ENCODE data around the gene ADAMTS8. TPM values are rescaled to one million over a fixed set of nuclear protein-coding genes. Genes with fewer than 3 reads are reported as not detected.

The ADAMTS8 gene
- total RNA-seq, 1 donor = 2.6 TPM

- DNase-seq (ENCODE audit: low read depth) = peak; percentile 90
- TF ChIP-seq CTCF (IDR thresholded peaks at IDR 0.05; ENCODE audit: insufficient read depth, low read length) = no peak
- peak within 1 kb of the TSS; percentile 93 for H3K4me3 ChIP-seq (ENCODE audit: low read depth, low read length)
Observed at GRCh38 chr11:130448416-130449309, 20.3 kb upstream of the ADAMTS8 start, which contains the start of gene ADAMTS15. Gene ADAMTS15 (plus strand): TSS chr11:130448645. CDS start chr11:130448974, 329 bp downstream.

GRCh38 chr11:130448039-130448415, 19.6 kb upstream of the ADAMTS8 start:
- H3K4me3 ChIP-seq (ENCODE audit: low read depth, low read length) = peak overlapping the region; percentile 93
- no peak for DNase-seq (ENCODE audit: low read depth)
- TF ChIP-seq CTCF (IDR thresholded peaks at IDR 0.05; ENCODE audit: insufficient read depth, low read length) = no peak

DNA sequence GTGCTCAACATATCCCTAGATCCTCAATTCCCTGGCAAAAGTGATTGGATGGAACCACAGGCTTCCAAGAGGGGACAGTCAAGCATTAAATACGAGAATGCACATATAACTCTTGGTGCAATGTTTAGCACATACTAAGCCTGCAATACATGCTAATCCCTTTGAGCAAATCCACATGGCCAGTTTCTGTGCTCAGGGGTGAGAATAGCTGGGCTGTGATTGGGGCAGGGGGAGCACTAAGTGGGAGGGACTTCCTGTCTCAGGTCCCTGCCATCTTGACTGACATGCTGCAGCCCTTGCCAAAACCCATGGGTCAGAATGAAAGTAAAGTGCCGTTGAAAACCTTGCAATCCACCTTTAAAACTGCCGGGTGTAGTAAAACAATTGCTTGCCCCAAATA, 17.4 kb upstream of the ADAMTS8 start:
- DNase-seq (ENCODE audit: low read depth) = no peak
- H3K4me3 ChIP-seq (ENCODE audit: low read depth, low read length) = no peak overlapping the region
- no peak for TF ChIP-seq CTCF (IDR thresholded peaks at IDR 0.05; ENCODE audit: insufficient read depth, low read length)

DNA sequence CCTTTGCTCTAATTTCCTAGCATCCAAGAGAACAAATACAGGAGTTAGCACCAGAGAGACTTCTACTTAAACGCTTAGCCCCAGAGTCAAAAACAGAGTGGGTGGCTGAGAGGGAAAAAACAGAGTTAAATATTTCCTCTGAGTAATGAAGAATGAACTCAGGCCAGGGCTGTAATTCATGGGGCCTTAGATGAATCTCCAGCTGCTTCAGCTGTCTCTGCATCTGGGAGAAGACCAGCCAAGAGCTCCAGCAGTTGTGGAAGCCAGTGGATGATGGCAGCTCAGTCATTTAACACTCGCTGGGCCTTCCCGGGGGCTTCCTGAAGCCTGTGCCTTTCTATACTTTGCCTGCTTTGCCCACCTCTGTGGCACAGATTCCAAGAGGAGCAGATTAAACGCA, 14.3 kb upstream of the ADAMTS8 start:
- TF ChIP-seq CTCF (IDR thresholded peaks at IDR 0.05; ENCODE audit: insufficient read depth, low read length) = no peak
- DNase-seq (ENCODE audit: low read depth) = peak; percentile 60

DNA sequence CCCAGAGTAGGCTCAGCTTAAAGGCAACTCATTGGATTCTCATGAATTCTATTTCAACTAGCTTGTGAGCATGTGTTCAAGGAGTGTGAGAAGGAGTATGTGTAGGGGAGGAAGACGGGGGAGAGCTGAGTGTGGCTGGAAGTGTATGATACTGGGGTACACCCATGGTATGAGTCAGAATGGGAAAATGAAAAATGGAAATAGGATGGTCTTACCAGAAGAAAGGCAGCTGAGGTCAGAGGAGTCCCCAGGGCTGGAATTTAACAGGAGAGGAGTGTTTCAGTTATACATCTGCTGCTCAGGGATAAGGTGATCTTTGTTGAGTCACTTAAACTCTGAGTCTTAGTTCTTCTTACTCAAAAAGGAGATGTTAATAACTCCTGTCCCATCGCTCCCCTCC, 13.3 kb upstream of the ADAMTS8 start:
- no peak overlapping the region for H3K4me3 ChIP-seq (ENCODE audit: low read depth, low read length)
- DNase-seq (ENCODE audit: low read depth) = peak; percentile 6
- TF ChIP-seq CTCF (IDR thresholded peaks at IDR 0.05; ENCODE audit: insufficient read depth, low read length) = no peak

More for the DNA sequence above, 14.3 kb upstream of the ADAMTS8 start:
- H3K4me3 ChIP-seq (ENCODE audit: low read depth, low read length) = no peak overlapping the region

GRCh38 chr11:130439876-130440275, 11.5 kb upstream of the ADAMTS8 start:
- H3K4me3 ChIP-seq (ENCODE audit: low read depth, low read length) = no peak overlapping the region
- no peak for TF ChIP-seq CTCF (IDR thresholded peaks at IDR 0.05; ENCODE audit: insufficient read depth, low read length)
- DNase-seq (ENCODE audit: low read depth) = no peak
